ENCODE results near the gene HOXD11. TPM values are rescaled to one million over a fixed set of nuclear protein-coding genes. Genes with fewer than 3 reads are reported as not detected.
A peak's percentile ranks its signal among the peaks of the same experiment; 100 is the strongest.

Gene HOXD11
- polyA plus RNA-seq, 1 donor from 2014 or later = not detected

- Histone ChIP-seq H3K36me3 (ENCODE audit: insufficient read depth, low read length) (no peaks in the 10 kb centered on the region), H3K4me2 (ENCODE audit: low read length) (no peak overlapping the region), H2AFZ (ENCODE audit: low read depth, low read length) (no peak overlapping the region), H4K20me1 (ENCODE audit: insufficient read depth) (no peaks in the 10 kb centered on the region), H3K4me3 (ENCODE audit: low read length) (peak overlapping the region; percentile 47), H3K79me2 (replicated peaks; ENCODE audit: insufficient read depth, low read length) (no peaks in the 10 kb centered on the region), H3F3A (ENCODE audit: insufficient read depth, low read length, poor library complexity, severe bottlenecking) (no peaks in the 10 kb centered on the region), H3K9me3 (ENCODE audit: low read length) (no peaks in the 10 kb centered on the region), H3K27ac (ENCODE audit: low read length) (no peak overlapping the region), H3K27me3 (ENCODE audit: insufficient read depth, low read depth, low read length) (peaks cover 97% of the 10 kb centered on the region), H3K9ac (ENCODE audit: low read length) (no peak overlapping the region), H3K9me2 (ENCODE audit: insufficient read depth, low read length) (no peaks in the 10 kb centered on the region)
- TF ChIP-seq EP300 (conservative IDR thresholded peaks at IDR 0.05; ENCODE audit: poor library complexity, severe bottlenecking) (no peak), RAD21 (conservative IDR thresholded peaks at IDR 0.05) (no peak), EZH2 (IDR thresholded peaks at IDR 0.05; ENCODE audit: borderline replicate concordance, insufficient read depth, low read length, poor library complexity, severe bottlenecking) (no peak), REST (IDR thresholded peaks at IDR 0.05; ENCODE audit: borderline replicate concordance) (no peak), TAF1 (IDR thresholded peaks at IDR 0.05; ENCODE audit: low read depth) (no peak), CTCF (IDR thresholded peaks at IDR 0.05; ENCODE audit: poor library complexity, severe bottlenecking) (no peak), POLR2AphosphoS5 (IDR thresholded peaks at IDR 0.05) (no peak), MXI1 (conservative IDR thresholded peaks at IDR 0.05; ENCODE audit: poor library complexity, severe bottlenecking) (no peak), SMC3 (conservative IDR thresholded peaks at IDR 0.05; ENCODE audit: poor library complexity) (no peak)
Measured at GRCh38 chr2:176129813-176130146, 22.7 kb downstream of the HOXD11 start.

GRCh38 chr2:176130147-176130956, 23.3 kb downstream of the HOXD11 start:
- no peaks in the 10 kb centered on the region for H3K36me3 ChIP-seq (ENCODE audit: insufficient read depth, low read length)
- no peaks in the 10 kb centered on the region for H3K9me3 ChIP-seq (ENCODE audit: low read length)
- H3F3A ChIP-seq (ENCODE audit: insufficient read depth, low read length, poor library complexity, severe bottlenecking) = no peaks in the 10 kb centered on the region
- H3K9ac ChIP-seq (ENCODE audit: low read length) = no peak overlapping the region
- H4K20me1 ChIP-seq (ENCODE audit: insufficient read depth) = no peaks in the 10 kb centered on the region
- H3K27me3 ChIP-seq (ENCODE audit: insufficient read depth, low read depth, low read length) = peaks cover 97% of the 10 kb centered on the region
- H3K4me2 ChIP-seq (ENCODE audit: low read length) = no peak overlapping the region
- no peaks in the 10 kb centered on the region for H3K9me2 ChIP-seq (ENCODE audit: insufficient read depth, low read length)
- no peaks in the 10 kb centered on the region for H3K79me2 ChIP-seq (replicated peaks; ENCODE audit: insufficient read depth, low read length)
- no peak overlapping the region for H2AFZ ChIP-seq (ENCODE audit: low read depth, low read length)
- TF ChIP-seq CTCF (IDR thresholded peaks at IDR 0.05; ENCODE audit: poor library complexity, severe bottlenecking) (no peak), REST (IDR thresholded peaks at IDR 0.05; ENCODE audit: borderline replicate concordance) (no peak), EP300 (conservative IDR thresholded peaks at IDR 0.05; ENCODE audit: poor library complexity, severe bottlenecking) (peak; percentile 32), RAD21 (conservative IDR thresholded peaks at IDR 0.05) (peak; percentile 41), TAF1 (IDR thresholded peaks at IDR 0.05; ENCODE audit: low read depth) (no peak), EZH2 (IDR thresholded peaks at IDR 0.05; ENCODE audit: borderline replicate concordance, insufficient read depth, low read length, poor library complexity, severe bottlenecking) (peak; percentile 63), MXI1 (conservative IDR thresholded peaks at IDR 0.05; ENCODE audit: poor library complexity, severe bottlenecking) (peak; percentile 46), SMC3 (conservative IDR thresholded peaks at IDR 0.05; ENCODE audit: poor library complexity) (peak; percentile 55), POLR2AphosphoS5 (IDR thresholded peaks at IDR 0.05) (no peak)
- H3K4me3 ChIP-seq (ENCODE audit: low read length) = peak overlapping the region; percentile 58
- H3K27ac ChIP-seq (ENCODE audit: low read length) = no peak overlapping the region
